GM20431 (cell line): ENCODE data around the gene MAPKBP1.

Experiments
- in situ Hi-C: fragments of 300-500 bp; cut with MseI, MboI; formaldehyde crosslinking; loops from one replicate; pipeline ENCODE4 v1.15.0; 2020; ENCODE audit warnings: low sequenced_read_pairs; ENCODE audit not compliant: unreplicated experiment

The MAPKBP1 gene

GRCh38 chr15:41842229-41842628 is 67.9 kb downstream of the MAPKBP1 start:
- in situ Hi-C loops, result no loop called here

GRCh38 chr15:41843571-41843970 is 69.3 kb downstream of the MAPKBP1 start:
- in situ Hi-C loops, result no loop called here

GRCh38 chr15:41844814-41845213 is 70.5 kb downstream of the MAPKBP1 start:
- in situ Hi-C loops, result no loop called here

- in situ Hi-C loops, result no loop called here
Observed at GRCh38 chr15:41847206-41847605, 72.9 kb downstream of the MAPKBP1 start.

- in situ Hi-C loops, result no loop called here
Observed at GRCh38 chr15:41847981-41848380, 73.7 kb downstream of the MAPKBP1 start.

GRCh38 chr15:41848631-41849030 is 74.3 kb downstream of the MAPKBP1 start:
- in situ Hi-C loops, result no loop called here

GRCh38 chr15:41849204-41849603 is 74.9 kb downstream of the MAPKBP1 start:
- in situ Hi-C loops, result no loop called here

GRCh38 chr15:41849861-41850260 is 75.6 kb downstream of the MAPKBP1 start:
- in situ Hi-C loops, result no loop called here

GRCh38 chr15:41850482-41851166 is 76.3 kb downstream of the MAPKBP1 start:
- in situ Hi-C loops, result no loop called here

GRCh38 chr15:41851167-41851523 is 76.9 kb downstream of the MAPKBP1 start:
- in situ Hi-C loops, result no loop called here

- in situ Hi-C loops, result no loop called here
Observed at GRCh38 chr15:41851755-41852370, 77.6 kb downstream of the MAPKBP1 start.

GRCh38 chr15:41852736-41853590 is 78.7 kb downstream of the MAPKBP1 start:
- in situ Hi-C loops, result no loop called here

- in situ Hi-C loops, result no loop called here
Observed at GRCh38 chr15:41853831-41854230, 79.5 kb downstream of the MAPKBP1 start.

GRCh38 chr15:41854443-41854842 is 80.2 kb downstream of the MAPKBP1 start:
- in situ Hi-C loops, result no loop called here

- in situ Hi-C loops, result no loop called here
Observed at GRCh38 chr15:41855261-41855961, 81.1 kb downstream of the MAPKBP1 start.

- in situ Hi-C loops, result no loop called here
Observed at GRCh38 chr15:41856262-41856661, 82.0 kb downstream of the MAPKBP1 start.

- in situ Hi-C loops, result no loop called here
Observed at GRCh38 chr15:41856716-41857115, 82.4 kb downstream of the MAPKBP1 start.

GRCh38 chr15:41857316-41857715 is 83.0 kb downstream of the MAPKBP1 start:
- in situ Hi-C loops, result no loop called here

GRCh38 chr15:41858756-41859155 is 84.5 kb downstream of the MAPKBP1 start:
- in situ Hi-C loops, result no loop called here

GRCh38 chr15:41860049-41860828 is 86.0 kb downstream of the MAPKBP1 start:
- in situ Hi-C loops, result no loop called here
